HG03039 (cell line): ENCODE data around the gene CST9.

Experiments used
- ATAC-seq: cut with Tn5 transposase; IDR thresholded peaks from one replicate; pipeline ENCODE4 v1.9.1; 2021; ENCODE audit warnings: mild to moderate bottlenecking, moderate library complexity; ENCODE audit not compliant: unreplicated experiment

The CST9 gene

GRCh38 chr20:23554401-23554800 lies 51.3 kb downstream of the CST9 start:
- no peak for ATAC-seq
